GM18861 (cell line): ENCODE measurements around the gene MAST2.
"Not testable (repeated sequence)": the region's sequence is repeated elsewhere in the genome, so short reads cannot be mapped to it uniquely, and the experiment has no call there.

ENCODE experiments used
- ATAC-seq: cut with Tn5 transposase; IDR thresholded peaks from one replicate; pipeline ENCODE4 v1.9.1; 2021; ENCODE audit not compliant: unreplicated experiment

MAST2 gene

GRCh38 chr1:45891087-45891486, 87.7 kb downstream of the MAST2 start:
- no peak for ATAC-seq

- no peak for ATAC-seq
These were observed 88.8 kb downstream of the MAST2 start for GRCh38 chr1:45892068-45892785.

- ATAC-seq: no peak
These were observed 90.9 kb downstream of the MAST2 start for GRCh38 chr1:45894331-45894730.

- no peak for ATAC-seq
These were observed 91.5 kb downstream of the MAST2 start for GRCh38 chr1:45894921-45895320.

- ATAC-seq: no peak
These were observed 92.0 kb downstream of the MAST2 start for GRCh38 chr1:45895406-45895805.

- ATAC-seq: no peak
These were observed 103.5 kb downstream of the MAST2 start for GRCh38 chr1:45906883-45907282.

- no peak for ATAC-seq
These were observed 105.3 kb downstream of the MAST2 start for GRCh38 chr1:45908611-45909140.

- no peak for ATAC-seq
These were observed 108.2 kb downstream of the MAST2 start for GRCh38 chr1:45911634-45912033.

GRCh38 chr1:45913183-45913683, 109.8 kb downstream of the MAST2 start:
- no peak for ATAC-seq

- ATAC-seq: no peak
These were observed 110.5 kb downstream of the MAST2 start for GRCh38 chr1:45913731-45914501.

GRCh38 chr1:45914836-45915235, 111.4 kb downstream of the MAST2 start:
- ATAC-seq: no peak

- no peak for ATAC-seq
These were observed 119.0 kb downstream of the MAST2 start for GRCh38 chr1:45922374-45922773.

- no peak for ATAC-seq
These were observed 119.4 kb downstream of the MAST2 start for GRCh38 chr1:45922813-45923212.

GRCh38 chr1:45923343-45923742, 119.9 kb downstream of the MAST2 start:
- ATAC-seq: no peak

GRCh38 chr1:45924736-45925135, 121.3 kb downstream of the MAST2 start:
- no peak for ATAC-seq

GRCh38 chr1:45925728-45926287, 122.4 kb downstream of the MAST2 start:
- ATAC-seq: no peak

- no peak for ATAC-seq
These were observed 122.9 kb downstream of the MAST2 start for GRCh38 chr1:45926330-45926729.

GRCh38 chr1:45927231-45927915, 124.0 kb downstream of the MAST2 start:
- ATAC-seq: not testable (repeated sequence)

- ATAC-seq: no peak
These were observed 125.2 kb downstream of the MAST2 start for GRCh38 chr1:45928486-45929205.

GRCh38 chr1:45929257-45929687, 125.9 kb downstream of the MAST2 start:
- ATAC-seq: no peak
